ENCODE results near the gene HBG2.

Gene HBG2

GRCh38 chr11:5224538-5225479 is 29.8 kb downstream of the HBG2 start:
- Histone ChIP-seq H3K27me3 (ENCODE audit: insufficient read depth, low read depth) (no peaks in the 10 kb centered on the region), H3K9ac (no peak overlapping the region), H2AFZ (ENCODE audit: low read depth) (no peak overlapping the region), H4K20me1 (ENCODE audit: insufficient read depth) (no peaks in the 10 kb centered on the region), H3K27ac (no peak overlapping the region), H3K4me3 (IDR thresholded peaks at IDR 0.05; ENCODE audit: insufficient read depth, low read depth, low read length) (no peak overlapping the region), H3K79me2 (ENCODE audit: insufficient read depth, low read depth) (no peaks in the 10 kb centered on the region), H3K4me1 (ENCODE audit: low read depth, poor library complexity, severe bottlenecking) (peaks cover 26% of the 10 kb centered on the region), H3K4me2 (no peak overlapping the region), H3K36me3 (ENCODE audit: insufficient read depth) (no peaks in the 10 kb centered on the region)
- TF ChIP-seq, protein P1, sequence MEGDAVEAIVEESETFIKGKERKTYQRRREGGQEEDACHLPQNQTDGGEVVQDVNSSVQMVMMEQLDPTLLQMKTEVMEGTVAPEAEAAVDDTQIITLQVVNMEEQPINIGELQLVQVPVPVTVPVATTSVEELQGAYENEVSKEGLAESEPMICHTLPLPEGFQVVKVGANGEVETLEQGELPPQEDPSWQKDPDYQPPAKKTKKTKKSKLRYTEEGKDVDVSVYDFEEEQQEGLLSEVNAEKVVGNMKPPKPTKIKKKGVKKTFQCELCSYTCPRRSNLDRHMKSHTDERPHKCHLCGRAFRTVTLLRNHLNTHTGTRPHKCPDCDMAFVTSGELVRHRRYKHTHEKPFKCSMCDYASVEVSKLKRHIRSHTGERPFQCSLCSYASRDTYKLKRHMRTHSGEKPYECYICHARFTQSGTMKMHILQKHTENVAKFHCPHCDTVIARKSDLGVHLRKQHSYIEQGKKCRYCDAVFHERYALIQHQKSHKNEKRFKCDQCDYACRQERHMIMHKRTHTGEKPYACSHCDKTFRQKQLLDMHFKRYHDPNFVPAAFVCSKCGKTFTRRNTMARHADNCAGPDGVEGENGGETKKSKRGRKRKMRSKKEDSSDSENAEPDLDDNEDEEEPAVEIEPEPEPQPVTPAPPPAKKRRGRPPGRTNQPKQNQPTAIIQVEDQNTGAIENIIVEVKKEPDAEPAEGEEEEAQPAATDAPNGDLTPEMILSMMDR (conservative IDR thresholded peaks at IDR 0.05; ENCODE audit: low read depth, low read length): no peak

DNA sequence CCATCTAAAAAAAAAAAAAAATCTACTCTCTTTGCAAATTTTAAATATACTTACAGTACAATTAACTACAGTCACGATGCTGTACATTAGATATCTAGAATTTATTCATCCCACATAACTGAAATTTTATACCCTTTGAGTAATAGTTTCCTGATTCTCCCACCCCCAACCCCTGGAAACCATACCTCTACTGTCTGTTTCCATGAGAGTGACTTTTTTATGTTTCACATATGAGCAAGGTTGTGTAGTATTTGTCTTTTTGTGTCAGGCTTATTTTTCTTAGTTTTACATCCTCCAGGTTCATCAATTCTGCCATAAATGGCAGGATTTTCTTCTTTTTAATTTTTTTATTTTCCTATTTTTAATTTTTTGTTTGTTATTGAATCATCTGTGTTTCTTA is 30.9 kb downstream of the HBG2 start:
- Histone ChIP-seq H2AFZ (ENCODE audit: low read depth) (no peak overlapping the region), H3K9ac (no peak overlapping the region), H4K20me1 (ENCODE audit: insufficient read depth) (no peaks in the 10 kb centered on the region), H3K27me3 (ENCODE audit: insufficient read depth, low read depth) (no peaks in the 10 kb centered on the region), H3K36me3 (ENCODE audit: insufficient read depth) (no peaks in the 10 kb centered on the region), H3K4me2 (no peak overlapping the region), H3K27ac (no peak overlapping the region), H3K4me3 (IDR thresholded peaks at IDR 0.05; ENCODE audit: insufficient read depth, low read depth, low read length) (no peak overlapping the region), H3K4me1 (ENCODE audit: low read depth, poor library complexity, severe bottlenecking) (peaks cover 24% of the 10 kb centered on the region), H3K79me2 (ENCODE audit: insufficient read depth, low read depth) (no peaks in the 10 kb centered on the region)
- TF ChIP-seq, protein P1 (conservative IDR thresholded peaks at IDR 0.05; ENCODE audit: low read depth, low read length): no peak

DNA sequence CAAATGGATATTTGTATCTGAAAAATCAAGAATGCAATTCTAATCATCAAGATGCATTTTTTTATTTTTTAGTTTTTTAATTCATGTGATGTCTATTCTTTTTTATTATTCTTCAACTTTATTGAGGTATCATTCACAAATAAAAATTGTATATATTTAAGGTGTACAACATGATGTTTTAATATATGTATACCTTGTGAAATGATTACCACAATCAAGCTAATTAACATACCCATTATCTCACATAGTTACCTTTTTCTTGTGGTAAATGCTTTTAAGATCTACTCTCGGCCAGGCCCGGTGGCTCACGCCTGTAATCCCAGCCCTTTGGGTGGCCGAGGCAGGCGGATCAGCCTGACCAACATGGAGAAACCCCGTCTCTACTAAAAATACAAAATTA is 31.4 kb downstream of the HBG2 start:
- Histone ChIP-seq H3K9ac (no peak overlapping the region), H3K27ac (no peak overlapping the region), H3K4me1 (ENCODE audit: low read depth, poor library complexity, severe bottlenecking) (peaks cover 20% of the 10 kb centered on the region), H3K79me2 (ENCODE audit: insufficient read depth, low read depth) (no peaks in the 10 kb centered on the region), H4K20me1 (ENCODE audit: insufficient read depth) (no peaks in the 10 kb centered on the region), H3K27me3 (ENCODE audit: insufficient read depth, low read depth) (no peaks in the 10 kb centered on the region), H3K4me2 (no peak overlapping the region), H3K4me3 (IDR thresholded peaks at IDR 0.05; ENCODE audit: insufficient read depth, low read depth, low read length) (no peak overlapping the region), H2AFZ (ENCODE audit: low read depth) (no peak overlapping the region), H3K36me3 (ENCODE audit: insufficient read depth) (no peaks in the 10 kb centered on the region)
- TF ChIP-seq, protein P1 (conservative IDR thresholded peaks at IDR 0.05; ENCODE audit: low read depth, low read length): no peak

- no peak overlapping the region for H3K4me2 ChIP-seq
- H3K4me3 ChIP-seq (IDR thresholded peaks at IDR 0.05; ENCODE audit: insufficient read depth, low read depth, low read length): no peak overlapping the region
- no peaks in the 10 kb centered on the region for H3K27me3 ChIP-seq (ENCODE audit: insufficient read depth, low read depth)
- H3K36me3 ChIP-seq (ENCODE audit: insufficient read depth): no peaks in the 10 kb centered on the region
- TF ChIP-seq, protein P1 (conservative IDR thresholded peaks at IDR 0.05; ENCODE audit: low read depth, low read length): no peak
- H4K20me1 ChIP-seq (ENCODE audit: insufficient read depth): no peaks in the 10 kb centered on the region
- no peaks in the 10 kb centered on the region for H3K4me1 ChIP-seq (ENCODE audit: low read depth, poor library complexity, severe bottlenecking)
- no peak overlapping the region for H3K9ac ChIP-seq
- no peak overlapping the region for H2AFZ ChIP-seq (ENCODE audit: low read depth)
- H3K79me2 ChIP-seq (ENCODE audit: insufficient read depth, low read depth): no peaks in the 10 kb centered on the region
- no peak overlapping the region for H3K27ac ChIP-seq
Measured at GRCh38 chr11:5210376-5210885, 44.1 kb downstream of the HBG2 start.
